ENCODE results near the gene SLC39A11.
"Not testable (repeated sequence)": the region's sequence is repeated elsewhere in the genome, so short reads cannot be mapped to it uniquely, and the experiment has no call there.

The SLC39A11 gene

DNA sequence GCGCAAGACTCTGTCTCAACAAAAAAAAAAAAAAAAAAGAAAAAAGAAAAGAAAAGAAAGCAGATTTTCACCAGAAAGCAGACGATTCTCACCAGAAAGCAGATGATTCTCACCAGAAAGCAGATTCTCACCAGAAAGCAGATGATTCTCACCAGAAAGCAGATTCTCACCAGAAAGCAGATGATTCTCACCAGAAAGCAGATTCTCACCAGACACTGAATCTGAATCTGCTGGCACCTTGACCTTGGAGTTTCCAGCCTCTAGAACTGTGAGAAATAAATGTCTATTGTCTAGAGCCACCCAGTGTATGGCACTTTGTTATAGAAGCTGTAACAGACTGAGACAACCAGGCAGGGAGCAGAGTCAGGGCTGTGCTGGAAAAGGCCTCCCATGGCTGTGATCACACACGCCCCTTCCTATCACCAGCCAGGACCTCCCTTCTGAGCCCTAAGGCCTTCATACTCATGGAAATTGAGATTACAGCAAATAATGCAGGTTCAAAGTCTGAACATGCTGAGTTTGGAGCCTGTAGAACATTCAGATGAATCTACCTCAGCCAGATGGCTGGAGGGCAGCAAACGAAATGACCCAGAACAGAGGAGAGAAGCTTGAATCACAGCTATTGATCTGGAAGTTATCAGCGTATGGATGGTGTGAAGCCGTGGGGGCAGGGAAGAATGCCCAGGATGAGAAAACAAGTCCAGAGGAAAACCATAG lies 309.3 kb downstream of the SLC39A11 start:
- H3K4me1 ChIP-seq (ENCODE audit: control extremely low read depth in 1 of 4, control insufficient read depth in 4 of 4, insufficient read depth in 4 of 4, low read length in 3 of 4), result no peaks in the 10 kb centered on the region
- H3K36me3 ChIP-seq (ENCODE audit: control insufficient read depth in 4 of 4, insufficient read depth in 4 of 4, low read length in 3 of 4), result no peaks in the 10 kb centered on the region
- DNase-seq, result no peak
- WGBS (ENCODE audit: insufficient coverage), result 75% methylated on average over 4 of the region's 6 CpGs
- no peak overlapping the region for H3K27ac ChIP-seq (ENCODE audit: insufficient read depth in 1 of 2, low read depth in 1 of 2, low read length in 2 of 2, poor library complexity in 1 of 2, severe bottlenecking in 2 of 2)
- no peaks in the 10 kb centered on the region for H3K9me3 ChIP-seq (ENCODE audit: control extremely low read depth in 1 of 5, control insufficient read depth in 4 of 5, insufficient read depth in 2 of 5, low read depth in 1 of 5, low read length in 4 of 5)
- no peak overlapping the region for H3K4me3 ChIP-seq (ENCODE audit: control insufficient read depth in 1 of 7, extremely low read depth in 1 of 7, insufficient read depth in 4 of 7, low read depth in 2 of 7, low read length in 6 of 7)
- no peaks in the 10 kb centered on the region for H3K27me3 ChIP-seq (replicated peaks in 2 of 5; ENCODE audit: control insufficient read depth in 4 of 5, insufficient read depth in 5 of 5, low read length in 4 of 5)
- ChIA-PET CTCF (no interaction called here), POLR2A (interaction anchor here (0.6 kb wide), 1 partner anchor 1138 kb away, joined by 3 read pairs; no protein-coding TSS in a partner anchor)

DNA sequence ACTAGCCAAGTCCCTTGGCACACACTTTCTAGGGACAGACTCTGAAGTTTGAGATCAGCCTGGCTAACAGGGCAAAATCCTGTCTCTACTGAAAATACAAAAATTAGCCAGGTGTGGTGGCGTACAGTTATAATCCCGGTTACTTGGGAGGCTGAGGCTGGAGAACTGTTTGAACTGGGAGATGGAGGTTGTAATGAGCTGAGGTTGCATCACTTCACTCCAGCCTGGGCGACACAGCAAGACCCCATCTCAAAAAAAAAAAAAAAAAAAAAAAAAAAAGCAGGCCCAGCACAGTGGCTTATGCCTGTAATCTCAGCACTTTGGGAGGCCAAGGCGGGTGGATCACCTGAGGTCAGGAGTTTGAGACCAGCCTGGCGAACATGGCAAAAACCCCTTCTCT lies 310.1 kb downstream of the SLC39A11 start:
- H3K9me3 ChIP-seq (ENCODE audit: control extremely low read depth in 1 of 5, control insufficient read depth in 4 of 5, insufficient read depth in 2 of 5, low read depth in 1 of 5, low read length in 4 of 5); POLR2A ChIA-PET; H3K4me3 ChIP-seq (ENCODE audit: control insufficient read depth in 1 of 7, extremely low read depth in 1 of 7, insufficient read depth in 4 of 7, low read depth in 2 of 7, low read length in 6 of 7); H3K27ac ChIP-seq (ENCODE audit: insufficient read depth in 1 of 2, low read depth in 1 of 2, low read length in 2 of 2, poor library complexity in 1 of 2, severe bottlenecking in 2 of 2); CTCF ChIA-PET; H3K36me3 ChIP-seq (ENCODE audit: control insufficient read depth in 4 of 4, insufficient read depth in 4 of 4, low read length in 3 of 4); DNase-seq; H3K27me3 ChIP-seq (replicated peaks in 2 of 5; ENCODE audit: control insufficient read depth in 4 of 5, insufficient read depth in 5 of 5, low read length in 4 of 5); H3K4me1 ChIP-seq (ENCODE audit: control extremely low read depth in 1 of 4, control insufficient read depth in 4 of 4, insufficient read depth in 4 of 4, low read length in 3 of 4): not testable (repeated sequence)
- WGBS (ENCODE audit: insufficient coverage), result 90% methylated on average over 2 of the region's 5 CpGs

DNA sequence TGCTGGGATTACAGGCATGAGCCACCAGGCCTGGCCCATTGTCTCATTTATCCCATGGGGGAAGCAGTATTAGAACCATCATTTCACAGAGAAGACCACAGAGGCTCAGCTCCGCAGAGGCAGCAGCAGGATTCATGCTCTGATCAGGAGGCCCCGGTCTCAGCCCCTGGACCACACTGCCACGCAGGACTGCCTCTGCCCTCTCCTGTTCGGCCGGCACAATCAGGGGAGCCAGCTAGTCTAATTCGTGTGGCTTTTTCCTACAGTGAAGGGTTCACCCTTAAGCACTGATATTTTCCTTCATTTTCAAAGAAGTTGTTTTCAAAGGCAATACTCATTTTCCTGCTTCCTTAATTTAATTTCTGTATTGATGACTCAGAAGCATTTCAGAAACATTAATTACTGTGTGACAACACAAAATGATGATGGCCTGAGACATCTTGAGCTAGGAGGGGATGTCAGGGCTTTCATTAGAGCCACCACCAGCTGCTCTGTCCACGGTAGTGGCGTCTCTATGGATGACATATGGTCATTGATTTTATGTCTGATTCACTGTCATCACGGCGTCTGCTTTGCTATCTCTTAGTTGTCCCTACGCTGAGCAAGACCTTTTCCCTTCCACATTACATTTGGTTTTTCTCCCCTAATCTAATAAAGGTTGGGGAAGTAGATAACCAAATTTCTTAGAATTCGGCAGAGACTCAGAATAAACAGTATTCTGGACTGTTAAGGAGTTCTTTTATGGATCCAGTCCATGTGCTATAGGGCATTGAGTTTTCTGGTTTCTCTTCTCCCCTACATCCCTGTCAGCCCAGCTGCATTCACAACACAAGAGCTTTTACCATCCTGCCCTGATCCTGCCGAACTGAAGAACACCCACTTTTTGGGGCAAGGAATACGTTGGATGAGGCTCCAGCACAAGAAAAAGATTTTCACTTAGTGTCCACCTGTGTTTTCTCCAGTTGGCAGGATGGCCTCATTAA lies 314.0 kb downstream of the SLC39A11 start:
- ChIA-PET POLR2A (no interaction called here), CTCF (no interaction called here)
- Histone ChIP-seq H3K9me3 (ENCODE audit: control extremely low read depth in 1 of 5, control insufficient read depth in 4 of 5, insufficient read depth in 2 of 5, low read depth in 1 of 5, low read length in 4 of 5) (no peaks in the 10 kb centered on the region), H3K27ac (ENCODE audit: insufficient read depth in 1 of 2, low read depth in 1 of 2, low read length in 2 of 2, poor library complexity in 1 of 2, severe bottlenecking in 2 of 2) (no peak overlapping the region), H3K4me1 (ENCODE audit: control extremely low read depth in 1 of 4, control insufficient read depth in 4 of 4, insufficient read depth in 4 of 4, low read length in 3 of 4) (no peaks in the 10 kb centered on the region), H3K4me3 (ENCODE audit: control insufficient read depth in 1 of 7, extremely low read depth in 1 of 7, insufficient read depth in 4 of 7, low read depth in 2 of 7, low read length in 6 of 7) (no peak overlapping the region), H3K27me3 (replicated peaks in 2 of 5; ENCODE audit: control insufficient read depth in 4 of 5, insufficient read depth in 5 of 5, low read length in 4 of 5) (no peaks in the 10 kb centered on the region), H3K36me3 (ENCODE audit: control insufficient read depth in 4 of 4, insufficient read depth in 4 of 4, low read length in 3 of 4) (peaks cover 0 to 2% (median under 1%) of the 10 kb centered on the region in 4 experiments)
- DNase-seq, result no peak
- WGBS (ENCODE audit: insufficient coverage), result 100% methylated on average over 9 of the region's 14 CpGs

DNA sequence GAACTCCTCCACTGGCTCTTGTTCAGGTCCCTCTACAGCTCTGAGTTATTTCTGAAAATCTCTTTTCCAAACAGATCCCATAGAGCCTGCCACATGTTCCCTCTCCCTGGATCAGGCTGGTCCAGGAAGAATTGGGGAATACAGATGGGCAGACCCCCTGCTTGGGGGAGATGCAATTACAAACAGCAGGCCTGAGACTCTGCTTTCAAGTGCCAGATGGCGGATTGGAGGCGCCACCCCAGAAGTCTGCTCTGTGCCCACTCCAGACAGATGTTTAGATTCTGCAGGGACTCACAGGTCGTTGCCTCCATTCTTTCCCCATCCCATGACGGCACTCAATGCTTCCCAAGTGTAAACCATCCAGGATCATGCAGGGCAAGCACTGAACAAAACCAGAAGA lies 316.6 kb downstream of the SLC39A11 start:
- Histone ChIP-seq H3K36me3 (ENCODE audit: control insufficient read depth in 4 of 4, insufficient read depth in 4 of 4, low read length in 3 of 4) (peaks cover 0 to 2% (median under 1%) of the 10 kb centered on the region in 4 experiments), H3K9me3 (ENCODE audit: control extremely low read depth in 1 of 5, control insufficient read depth in 4 of 5, insufficient read depth in 2 of 5, low read depth in 1 of 5, low read length in 4 of 5) (peaks cover 0 to 2% (median 0%) of the 10 kb centered on the region in 5 experiments), H3K4me1 (ENCODE audit: control extremely low read depth in 1 of 4, control insufficient read depth in 4 of 4, insufficient read depth in 4 of 4, low read length in 3 of 4) (no peaks in the 10 kb centered on the region), H3K27me3 (replicated peaks in 2 of 5; ENCODE audit: control insufficient read depth in 4 of 5, insufficient read depth in 5 of 5, low read length in 4 of 5) (no peaks in the 10 kb centered on the region), H3K27ac (ENCODE audit: insufficient read depth in 1 of 2, low read depth in 1 of 2, low read length in 2 of 2, poor library complexity in 1 of 2, severe bottlenecking in 2 of 2) (no peak overlapping the region), H3K4me3 (ENCODE audit: control insufficient read depth in 1 of 7, extremely low read depth in 1 of 7, insufficient read depth in 4 of 7, low read depth in 2 of 7, low read length in 6 of 7) (no peak overlapping the region)
- no peak for DNase-seq
- CTCF ChIA-PET, result no interaction called here
- 95% methylated on average over 4 of the region's 4 CpGs for whole genome bisulfite sequencing (ENCODE audit: insufficient coverage)
- POLR2A ChIA-PET, result no interaction called here

DNA sequence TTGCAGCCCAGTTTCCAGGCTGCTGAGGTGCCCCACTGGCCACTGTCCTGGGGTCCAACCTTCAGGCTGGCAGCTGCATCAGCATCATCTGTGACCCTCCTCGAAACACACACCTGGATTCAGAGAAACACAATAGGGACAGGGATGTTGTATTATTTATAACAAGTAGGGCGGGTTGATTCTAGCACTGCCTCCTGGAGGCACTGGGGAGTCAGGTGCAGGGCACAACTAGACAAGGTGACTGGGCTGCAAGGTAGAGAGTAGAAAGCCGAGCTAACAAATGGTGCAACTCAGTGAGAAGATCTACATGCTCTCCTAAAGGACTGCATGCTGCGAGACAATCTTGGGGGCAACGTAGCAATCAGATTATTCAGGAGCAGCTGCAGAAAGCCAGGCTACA lies 317.3 kb downstream of the SLC39A11 start:
- ChIA-PET CTCF (no interaction called here), POLR2A (no interaction called here)
- Histone ChIP-seq H3K27me3 (replicated peaks in 2 of 5; ENCODE audit: control insufficient read depth in 4 of 5, insufficient read depth in 5 of 5, low read length in 4 of 5) (no peaks in the 10 kb centered on the region), H3K4me3 (ENCODE audit: control insufficient read depth in 1 of 7, extremely low read depth in 1 of 7, insufficient read depth in 4 of 7, low read depth in 2 of 7, low read length in 6 of 7) (no peak overlapping the region), H3K27ac (ENCODE audit: insufficient read depth in 1 of 2, low read depth in 1 of 2, low read length in 2 of 2, poor library complexity in 1 of 2, severe bottlenecking in 2 of 2) (no peak overlapping the region), H3K9me3 (ENCODE audit: control extremely low read depth in 1 of 5, control insufficient read depth in 4 of 5, insufficient read depth in 2 of 5, low read depth in 1 of 5, low read length in 4 of 5) (peaks cover 0 to 6% (median 4%) of the 10 kb centered on the region in 5 experiments), H3K36me3 (ENCODE audit: control insufficient read depth in 4 of 4, insufficient read depth in 4 of 4, low read length in 3 of 4) (peaks cover 0 to 3% (median 2%) of the 10 kb centered on the region in 4 experiments), H3K4me1 (ENCODE audit: control extremely low read depth in 1 of 4, control insufficient read depth in 4 of 4, insufficient read depth in 4 of 4, low read length in 3 of 4) (no peaks in the 10 kb centered on the region)
- WGBS (ENCODE audit: insufficient coverage), result 98% methylated on average over 4 of the region's 5 CpGs
- DNase-seq, result no peak

DNA sequence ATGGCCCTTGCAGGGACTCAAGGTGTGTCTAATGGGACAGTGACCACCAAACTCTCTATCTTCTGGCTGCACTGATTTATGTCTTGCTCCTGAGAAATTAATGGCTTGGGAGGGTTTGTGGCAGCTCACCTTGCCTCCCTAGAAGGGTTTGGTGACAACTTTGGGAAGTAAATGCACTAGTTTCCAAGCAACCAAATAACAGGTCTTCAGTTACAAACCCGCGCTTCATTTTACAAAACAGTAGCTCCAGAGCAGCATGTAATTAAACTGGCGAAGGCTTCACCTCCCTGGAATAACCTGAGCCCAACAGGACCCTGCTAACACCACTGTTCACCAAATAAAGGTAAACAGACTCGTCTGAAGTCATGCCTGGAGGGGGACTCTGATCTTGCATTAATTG lies 318.3 kb downstream of the SLC39A11 start:
- H3K4me1 ChIP-seq (ENCODE audit: control extremely low read depth in 1 of 4, control insufficient read depth in 4 of 4, insufficient read depth in 4 of 4, low read length in 3 of 4), result no peaks in the 10 kb centered on the region
- no peaks in the 10 kb centered on the region for H3K27me3 ChIP-seq (replicated peaks in 2 of 5; ENCODE audit: control insufficient read depth in 4 of 5, insufficient read depth in 5 of 5, low read length in 4 of 5)
- 95% methylated on average over 3 of the region's 4 CpGs for WGBS (ENCODE audit: insufficient coverage)
- H3K4me3 ChIP-seq (ENCODE audit: control insufficient read depth in 1 of 7, extremely low read depth in 1 of 7, insufficient read depth in 4 of 7, low read depth in 2 of 7, low read length in 6 of 7), result no peak overlapping the region
- peaks cover 0 to 5% (median 2%) of the 10 kb centered on the region in 4 experiments for H3K36me3 ChIP-seq (ENCODE audit: control insufficient read depth in 4 of 4, insufficient read depth in 4 of 4, low read length in 3 of 4)
- DNase-seq, result no peak
- CTCF ChIA-PET, result no interaction called here
- peaks cover 0 to 10% (median 6%) of the 10 kb centered on the region in 5 experiments for H3K9me3 ChIP-seq (ENCODE audit: control extremely low read depth in 1 of 5, control insufficient read depth in 4 of 5, insufficient read depth in 2 of 5, low read depth in 1 of 5, low read length in 4 of 5)
- H3K27ac ChIP-seq (ENCODE audit: insufficient read depth in 1 of 2, low read depth in 1 of 2, low read length in 2 of 2, poor library complexity in 1 of 2, severe bottlenecking in 2 of 2), result no peak overlapping the region
- POLR2A ChIA-PET, result no interaction called here

DNA sequence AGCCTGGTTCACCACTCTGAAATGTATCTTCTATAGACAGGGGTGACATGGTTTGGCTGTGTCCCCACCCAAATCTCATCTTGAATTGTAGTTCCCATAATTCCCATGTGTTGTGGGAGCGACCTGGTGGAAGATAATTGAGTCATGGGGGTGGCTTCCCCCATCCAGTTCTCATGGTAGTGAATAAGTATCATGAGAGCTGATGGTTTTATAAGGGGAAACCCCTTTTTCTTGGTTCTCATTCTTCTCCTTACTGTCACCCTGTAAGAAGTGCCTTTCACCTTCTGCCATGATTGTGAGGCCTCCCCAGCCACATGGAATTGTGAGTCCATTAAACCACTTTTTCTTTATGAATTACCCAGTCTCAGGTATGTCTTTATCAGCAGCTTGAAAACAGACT lies 319.3 kb downstream of the SLC39A11 start:
- CTCF ChIA-PET; POLR2A ChIA-PET; H3K27ac ChIP-seq (ENCODE audit: insufficient read depth in 1 of 2, low read depth in 1 of 2, low read length in 2 of 2, poor library complexity in 1 of 2, severe bottlenecking in 2 of 2); DNase-seq; H3K4me3 ChIP-seq (ENCODE audit: control insufficient read depth in 1 of 7, extremely low read depth in 1 of 7, insufficient read depth in 4 of 7, low read depth in 2 of 7, low read length in 6 of 7); H3K27me3 ChIP-seq (replicated peaks in 2 of 5; ENCODE audit: control insufficient read depth in 4 of 5, insufficient read depth in 5 of 5, low read length in 4 of 5); H3K36me3 ChIP-seq (ENCODE audit: control insufficient read depth in 4 of 4, insufficient read depth in 4 of 4, low read length in 3 of 4); H3K4me1 ChIP-seq (ENCODE audit: control extremely low read depth in 1 of 4, control insufficient read depth in 4 of 4, insufficient read depth in 4 of 4, low read length in 3 of 4): not testable (repeated sequence)
- no CpG with 5 or more reads among the region's 1 CpG for whole genome bisulfite sequencing (ENCODE audit: insufficient coverage)
- H3K9me3 ChIP-seq (ENCODE audit: control extremely low read depth in 1 of 5, control insufficient read depth in 4 of 5, insufficient read depth in 2 of 5, low read depth in 1 of 5, low read length in 4 of 5), result peaks cover 0 to 12% (median 6%) of the 10 kb centered on the region in 5 experiments
